Measurements from ENCODE around the gene CEP170B. TPM values are rescaled to one million over a fixed set of nuclear protein-coding genes. Genes with fewer than 3 reads are reported as not detected.

The CEP170B gene
- total and polyA plus RNA-seq, 2 of the 13 experiments (the other 11 are each of a cell fraction or from before 2014, with no cell fraction given), result 4.3 to 8.8 TPM

DNA sequence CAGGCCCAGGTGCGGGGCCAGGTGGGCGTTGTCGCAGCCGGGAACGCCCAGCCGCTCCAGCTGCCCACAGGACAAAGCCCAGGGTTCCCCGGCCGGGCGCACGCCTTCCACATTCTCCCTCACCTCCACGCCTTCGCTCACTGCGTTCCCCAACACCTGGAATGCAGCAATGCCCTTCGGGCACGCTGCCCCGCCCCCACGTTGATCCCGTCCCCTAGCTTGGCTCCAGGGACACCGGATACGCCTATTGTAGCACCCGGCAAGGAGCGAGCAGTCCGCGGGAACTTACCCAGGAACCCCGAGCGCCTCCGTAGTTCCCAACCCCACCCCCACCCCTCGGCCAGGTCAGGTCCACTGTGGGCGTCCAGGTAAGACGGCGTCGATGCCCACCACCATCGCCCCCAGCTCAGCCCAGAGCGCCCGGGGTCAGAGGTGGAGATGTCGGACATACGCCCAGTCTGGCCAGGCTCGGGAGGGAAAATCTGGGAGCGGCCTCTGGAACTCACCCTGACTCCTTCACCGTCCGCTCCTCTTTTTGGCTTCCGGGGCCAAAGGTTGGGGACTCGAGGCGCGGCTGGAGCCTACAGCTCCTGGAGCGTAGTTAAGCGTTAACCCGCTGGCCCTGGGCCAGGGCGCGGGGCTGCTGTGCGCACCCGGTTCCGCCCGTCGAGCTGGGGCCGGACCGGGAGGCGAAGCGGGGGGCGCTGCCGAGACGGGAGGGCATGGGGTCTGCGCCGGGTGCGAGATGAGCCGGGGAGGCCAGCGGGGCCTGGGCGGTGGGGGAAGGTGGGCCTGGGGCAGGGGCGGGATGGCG, 594 bp upstream of the CEP170B start (continued):
- TF ChIP-seq CHD2 (IDR thresholded peaks at IDR 0.05; ENCODE audit: low read depth, low read length) (0 out of 2 replicates have a peak, but pooled peaks have one; percentile 47), BORCS8-MEF2B (CRISPR knock-in tag; IDR thresholded peaks at IDR 0.05) (no peak), ZNF569 (CRISPR knock-in tag; IDR thresholded peaks at IDR 0.05; ENCODE audit: borderline replicate concordance) (no peak), ZNF431 (CRISPR knock-in tag; IDR thresholded peaks at IDR 0.05; ENCODE audit: borderline replicate concordance, low read depth) (no peak), TMF1 (CRISPR knock-in tag; IDR thresholded peaks at IDR 0.05; ENCODE audit: low read depth) (no peak), ZNF12 (CRISPR knock-in tag; IDR thresholded peaks at IDR 0.05) (no peak), FOSL1 (CRISPR knock-in tag; IDR thresholded peaks at IDR 0.05; ENCODE audit: borderline replicate concordance) (no peak), NFE2L2 (IDR thresholded peaks at IDR 0.05; ENCODE audit: low read length) (no peak), ELF4 (CRISPR knock-in tag; IDR thresholded peaks at IDR 0.05; ENCODE audit: borderline replicate concordance) (no peak), HOXD1 (CRISPR knock-in tag; IDR thresholded peaks at IDR 0.05) (0 out of 2 replicates have a peak, but pooled peaks have one; percentile 27), EEA1 (CRISPR knock-in tag; IDR thresholded peaks at IDR 0.05; ENCODE audit: borderline replicate concordance) (no peak), ZNF552 (CRISPR knock-in tag; IDR thresholded peaks at IDR 0.05; ENCODE audit: borderline replicate concordance) (no peak), NCOA2 (CRISPR knock-in tag; IDR thresholded peaks at IDR 0.05) (no peak), ASH2L (IDR thresholded peaks at IDR 0.05; ENCODE audit: insufficient read length, low read depth, low read length) (peak; percentile 59), CCAR2 (optimal IDR thresholded peaks at IDR 0.05; ENCODE audit: low read depth, low read length) (no peak), ZNF180 (CRISPR knock-in tag; IDR thresholded peaks at IDR 0.05; ENCODE audit: borderline replicate concordance, low read depth) (no peak), KLF15 (CRISPR knock-in tag; IDR thresholded peaks at IDR 0.05; ENCODE audit: borderline replicate concordance) (no peak), ZFP36L2 (CRISPR knock-in tag; IDR thresholded peaks at IDR 0.05) (no peak), KDM4B (CRISPR knock-in tag; IDR thresholded peaks at IDR 0.05) (no peak)
- TF ChIP-seq, protein P1, sequence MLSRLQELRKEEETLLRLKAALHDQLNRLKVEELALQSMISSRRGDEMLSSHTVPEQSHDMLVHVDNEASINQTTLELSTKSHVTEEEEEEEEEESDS (CRISPR knock-in tag; IDR thresholded peaks at IDR 0.05; ENCODE audit: borderline replicate concordance), result no peak
- TF ChIP-seq, protein P2, sequence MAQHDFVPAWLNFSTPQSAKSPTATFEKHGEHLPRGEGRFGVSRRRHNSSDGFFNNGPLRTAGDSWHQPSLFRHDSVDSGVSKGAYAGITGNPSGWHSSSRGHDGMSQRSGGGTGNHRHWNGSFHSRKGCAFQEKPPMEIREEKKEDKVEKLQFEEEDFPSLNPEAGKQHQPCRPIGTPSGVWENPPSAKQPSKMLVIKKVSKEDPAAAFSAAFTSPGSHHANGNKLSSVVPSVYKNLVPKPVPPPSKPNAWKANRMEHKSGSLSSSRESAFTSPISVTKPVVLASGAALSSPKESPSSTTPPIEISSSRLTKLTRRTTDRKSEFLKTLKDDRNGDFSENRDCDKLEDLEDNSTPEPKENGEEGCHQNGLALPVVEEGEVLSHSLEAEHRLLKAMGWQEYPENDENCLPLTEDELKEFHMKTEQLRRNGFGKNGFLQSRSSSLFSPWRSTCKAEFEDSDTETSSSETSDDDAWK (CRISPR knock-in tag; IDR thresholded peaks at IDR 0.05), result no peak
- TF ChIP-seq, protein P3, sequence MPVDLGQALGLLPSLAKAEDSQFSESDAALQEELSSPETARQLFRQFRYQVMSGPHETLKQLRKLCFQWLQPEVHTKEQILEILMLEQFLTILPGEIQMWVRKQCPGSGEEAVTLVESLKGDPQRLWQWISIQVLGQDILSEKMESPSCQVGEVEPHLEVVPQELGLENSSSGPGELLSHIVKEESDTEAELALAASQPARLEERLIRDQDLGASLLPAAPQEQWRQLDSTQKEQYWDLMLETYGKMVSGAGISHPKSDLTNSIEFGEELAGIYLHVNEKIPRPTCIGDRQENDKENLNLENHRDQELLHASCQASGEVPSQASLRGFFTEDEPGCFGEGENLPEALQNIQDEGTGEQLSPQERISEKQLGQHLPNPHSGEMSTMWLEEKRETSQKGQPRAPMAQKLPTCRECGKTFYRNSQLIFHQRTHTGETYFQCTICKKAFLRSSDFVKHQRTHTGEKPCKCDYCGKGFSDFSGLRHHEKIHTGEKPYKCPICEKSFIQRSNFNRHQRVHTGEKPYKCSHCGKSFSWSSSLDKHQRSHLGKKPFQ (CRISPR knock-in tag; IDR thresholded peaks at IDR 0.05; ENCODE audit: insufficient replicate concordance), result no peak
- TF ChIP-seq, protein P4, sequence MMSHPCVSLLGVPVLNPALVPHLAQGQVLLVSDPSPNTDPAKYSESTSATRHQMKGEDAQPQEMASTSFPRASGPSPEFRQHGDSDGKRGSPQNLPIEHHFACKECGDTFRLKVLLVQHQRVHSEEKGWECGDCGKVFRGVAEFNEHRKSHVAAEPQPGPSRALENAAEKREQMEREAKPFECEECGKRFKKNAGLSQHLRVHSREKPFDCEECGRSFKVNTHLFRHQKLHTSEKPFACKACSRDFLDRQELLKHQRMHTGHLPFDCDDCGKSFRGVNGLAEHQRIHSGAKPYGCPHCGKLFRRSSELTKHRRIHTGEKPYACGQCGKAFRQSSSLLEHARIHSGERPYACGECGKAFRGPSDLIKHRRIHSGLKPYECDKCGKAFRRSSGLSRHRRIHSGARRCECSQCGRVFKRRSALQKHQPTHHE (CRISPR knock-in tag; IDR thresholded peaks at IDR 0.05; ENCODE audit: borderline replicate concordance), result 0 out of 2 replicates have a peak, but pooled peaks have one; percentile 66
- TF ChIP-seq, protein P5, sequence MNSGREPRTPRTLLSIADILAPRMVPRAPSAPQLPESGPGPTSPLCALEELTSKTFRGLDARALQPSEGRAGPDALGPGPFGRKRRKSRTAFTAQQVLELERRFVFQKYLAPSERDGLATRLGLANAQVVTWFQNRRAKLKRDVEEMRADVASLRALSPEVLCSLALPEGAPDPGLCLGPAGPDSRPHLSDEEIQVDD (CRISPR knock-in tag; IDR thresholded peaks at IDR 0.05; ENCODE audit: borderline replicate concordance), result no peak
